GM12892 (cell line): ENCODE results near the gene GPAT3.

Experiments used
- POLR2A ChIP-seq: IDR thresholded peaks from 2 replicates; pipeline ENCODE4 v1.6.1; 2011; ENCODE audit warnings: low read depth, low read length, control low read depth
- POLR2AphosphoS5 ChIP-seq: IDR thresholded peaks from 2 replicates; pipeline ENCODE4 v1.6.1; 2011; ENCODE audit warnings: low read depth, low read length, control low read depth

DNA sequence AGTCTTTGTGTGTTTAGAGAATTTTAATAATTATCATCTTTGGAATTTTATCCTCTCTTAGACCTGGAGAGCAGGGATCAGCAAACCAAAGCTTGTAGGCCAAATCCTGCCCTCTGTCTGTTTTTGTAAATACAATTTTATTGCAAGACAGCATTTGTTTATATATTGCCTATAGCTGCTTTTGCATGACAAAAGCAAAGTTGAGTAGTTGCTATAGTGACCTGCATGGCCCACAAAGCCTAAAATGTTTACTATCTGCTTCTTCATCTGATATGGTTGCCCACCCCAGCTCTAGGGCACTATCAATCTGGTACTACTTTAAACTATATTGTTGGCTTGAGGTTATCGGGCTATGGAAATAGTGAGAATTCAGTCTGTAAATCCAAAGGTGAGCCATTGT, 80.3 kb downstream of the GPAT3 start:
- no peak for TF ChIP-seq POLR2A
- no peak for TF ChIP-seq POLR2AphosphoS5
